Measurements from ENCODE around the gene CIZ1. TPM values are rescaled to one million over a fixed set of nuclear protein-coding genes. Genes with fewer than 3 reads are reported as not detected.
A peak's percentile ranks its signal among the peaks of the same experiment; 100 is the strongest.

The CIZ1 gene
- total RNA-seq (2011; cell fraction: chromatin; rRNA removed; ENCODE audit: low replicate concordance) = 263 and 434 TPM in 2 replicates
- total RNA-seq (2011; cell fraction: nucleolus; rRNA removed) = 204 and 208 TPM in 2 replicates
- 222 and 230 TPM in 2 replicates for total RNA-seq (2011; cell fraction: nucleoplasm; rRNA removed)
- 127 and 164 TPM in 2 replicates for total RNA-seq (2014; rRNA removed)
- 55.4 and 57.1 TPM in 2 replicates for total RNA-seq (2014; rRNA removed; fragmentation: Illumina TruSeq; extraction: Trizol)
- 83.7 and 87.8 TPM in 2 replicates for total RNA-seq (2015; rRNA removed; fragmentation: Illumina TruSeq; extraction: Trizol)
- 329 and 330 TPM in 2 replicates for total RNA-seq (2021)
- polyA plus RNA-seq (2011; rRNA removed) = 82.1 and 168 TPM in 2 replicates
- 139 and 188 TPM in 2 replicates for polyA plus RNA-seq (2011; cell fraction: cytosol; rRNA removed)
- polyA plus RNA-seq (2011; cell fraction: nucleus; rRNA removed) = 284 and 400 TPM in 2 replicates
- 220 and 374 TPM in 2 replicates for polyA plus RNA-seq (2012)
- 244 and 291 TPM in 2 replicates for polyA plus RNA-seq (2014; fragmentation: Illumina TruSeq; extraction: Trizol)
- 10 to 100 TPM in 1 of 2 experiments, 1 to 10 TPM in 1; 6.6 to 12.6 TPM for polyA plus RNA-seq (2014; fragmentation: Nextera tagmentation; extraction: Ambion mirVana)
- polyA plus RNA-seq (2014; rRNA removed) = 161 and 175 TPM in 2 replicates
- 76.1 and 76.4 TPM in 2 replicates for polyA minus RNA-seq (2011; rRNA and poly(A)+ RNA removed)
- 115 and 157 TPM in 2 replicates for polyA minus RNA-seq (2011; cell fraction: cytosol; rRNA and poly(A)+ RNA removed)
- 42.3 and 58.8 TPM in 2 replicates for polyA minus RNA-seq (2011; cell fraction: nucleus; rRNA and poly(A)+ RNA removed)
- percentile 79 among the genes with signal in this experiment for Bru-seq, nascent RNA
- percentile 79 among the genes with signal in this experiment for BruChase-seq, experiment 1, labeled RNA remaining after a 2-hour chase
- BruChase-seq, experiment 2, labeled RNA remaining after a 6-hour chase = percentile 85 among the genes with signal in this experiment
- long read RNA-seq, experiment 1, transcript CIZ1-204 (17 exons, 2,984 nt) = major isoform, 86 of 932 reads
- long read RNA-seq, experiment 1, partial matches to known transcripts = 632 of 932 reads
- long read RNA-seq, experiment 1, other reads (novel, unspliced or antisense) = 206 of 932 reads
- long read RNA-seq, experiment 2, transcript CIZ1-204 (17 exons, 2,984 nt) = major isoform, 60 of 257 reads
- long read RNA-seq, experiment 2, partial matches to known transcripts = 128 of 257 reads
- long read RNA-seq, experiment 2, other reads (novel, unspliced or antisense) = 59 of 257 reads
- long read RNA-seq, experiment 3, partial matches to known transcripts = 22 of 45 reads
- long read RNA-seq, experiment 3, other reads (novel, unspliced or antisense) = 18 of 45 reads

- intact Hi-C loops (cut with micrococcal nuclease) (loop anchor here (1.0 to 10.0 kb wide), 6 partner anchors 13 to 493 kb away; partner anchors contain the start of genes BBLN, GOLGA2, PTGES2 and SET), in situ Hi-C loops (cut with MboI) (no loop called here)
- ChIA-PET POLR2A (interaction anchor here (0.9 to 7.6 kb wide), 10 partner anchors 8 to 85 kb away, joined by 3 to 78 read pairs (median 6); partner anchors contain the start of genes BBLN, GOLGA2 and SWI5), CTCF (ENCODE audit: low intra/inter-chr PET ratio) (interaction anchor here (0.5 to 0.7 kb wide), 3 partner anchors 123 to 508 kb away, joined by 3 to 7 read pairs (median 6); no protein-coding TSS in a partner anchor)
- H3K4me3 ChIP-seq = peak within 1 kb of the TSS; percentile 92
- ATAC-seq (peak; percentile 96), DNase-seq (ENCODE audit: extremely low read depth in 1 of 4, low spot score in 3 of 4) (peak; percentile 96 to 99 (median 99)), FAIRE-seq (no peak)
- peaks cover 35% of the 10 kb centered on the region for H3K36me3 ChIP-seq (ENCODE audit: control insufficient read depth, insufficient read depth, low read length)
- BruUV-seq (replicated peaks) = TSS peak; percentile 89
- peak within 1 kb of the TSS; percentile 93 for H3K4me2 ChIP-seq (ENCODE audit: insufficient read depth, low read length)
- H3K4me1 ChIP-seq (replicated peaks in 1 of 2; ENCODE audit: control insufficient read depth in 2 of 2, insufficient read depth in 2 of 2, low read length in 2 of 2) = peaks cover 26 to 34% of the 10 kb centered on the region in 2 experiments
- H3K9me1 ChIP-seq (ENCODE audit: control insufficient read depth, insufficient read depth, low read length) = peaks cover under 1% of the 10 kb centered on the region
- peak within 1 kb of the TSS; percentile 82 for H3K27ac ChIP-seq (ENCODE audit: extremely low read depth, low read depth, low read length)
- peaks cover 25% of the 10 kb centered on the region for H3K79me2 ChIP-seq (ENCODE audit: control insufficient read depth, insufficient read depth, low read length)
- peak within 1 kb of the TSS; percentile 79 to 91 for H3K9ac ChIP-seq (ENCODE audit: insufficient read depth in 1 of 2, low read depth in 2 of 2, low read length in 2 of 2)
- H3K9me3 ChIP-seq (replicated peaks; ENCODE audit: control insufficient read depth, insufficient read depth, low read depth, low read length) = no peaks in the 10 kb centered on the region
- H4K20me1 ChIP-seq (replicated peaks; ENCODE audit: control insufficient read depth, insufficient read depth, low read length) = 0 out of 2 replicates have a peak, but pooled peaks cover under 1% of the 10 kb centered on the region
- H3K27me3 ChIP-seq (ENCODE audit: control insufficient read depth in 2 of 2, insufficient read depth in 2 of 2, low read length in 2 of 2) = no peaks in the 10 kb centered on the region
- 1% methylated on average over 71 of the region's 71 CpGs for WGBS (ENCODE audit: insufficient coverage, low coverage, missing lambda C conversion rate)
- peak within 1 kb of the TSS; percentile 98 for H2AFZ ChIP-seq (ENCODE audit: low read depth, low read length)
- TF ChIP-seq SMAD1 (IDR thresholded peaks at IDR 0.05; ENCODE audit: low read depth, low read length, partially characterized antibody) = peak; percentile 17
- peak; percentile 73 to 91 for TF ChIP-seq E2F6 (IDR thresholded peaks at IDR 0.05; ENCODE audit: borderline replicate concordance in 1 of 2, extremely low read depth in 1 of 2, insufficient read depth in 1 of 2, insufficient read length in 1 of 2, low read depth in 1 of 2, low read length in 1 of 2, poor library complexity in 1 of 2, severe bottlenecking in 1 of 2)
- no peak for TF ChIP-seq HEY1 (CRISPR knock-in tag; IDR thresholded peaks at IDR 0.05; ENCODE audit: borderline replicate concordance)
- peak; percentile 35 to 43 for TF ChIP-seq RAD21 (CRISPR knock-in tag; conservative IDR thresholded peaks at IDR 0.05 in 1 of 2, IDR thresholded peaks at IDR 0.05 in 1 of 2)
- TF ChIP-seq KLF6 (CRISPR knock-in tag; IDR thresholded peaks at IDR 0.05; ENCODE audit: borderline replicate concordance) = peak; percentile 66; the same call in 1 of the 2 replicates
- TF ChIP-seq IFI16 (CRISPR knock-in tag; IDR thresholded peaks at IDR 0.05) = no peak
- TF ChIP-seq DPF2 (IDR thresholded peaks at IDR 0.05) = no peak
- TF ChIP-seq JUN (IDR thresholded peaks at IDR 0.05; ENCODE audit: borderline replicate concordance, low read depth, low read length) = peak; percentile 73; the same call in 1 of the 2 replicates
- no peak for TF ChIP-seq JUN (CRISPR knock-in tag; IDR thresholded peaks at IDR 0.05; ENCODE audit: borderline replicate concordance)
- TF ChIP-seq POLR2H (tag; IDR thresholded peaks at IDR 0.05; ENCODE audit: low read depth) = no peak
- no peak for TF ChIP-seq KDM1A (IDR thresholded peaks at IDR 0.05)
- peak; percentile 96 to 100 for TF ChIP-seq MAZ (CRISPR knock-in tag; conservative IDR thresholded peaks at IDR 0.05 in 1 of 2, IDR thresholded peaks at IDR 0.05 in 1 of 2)
These were observed at the start of gene CIZ1 for GRCh38 chr9:128191406-128192046. Gene CIZ1, minus strand, starts transcription at chr9:128191572. Its CDS starts 715 bp downstream, at chr9:128190857.

All from K562 (cell line).